PC-9 (cell line): Measurements from ENCODE around the gene MYBBP1A.

Experiments
- CTCF ChIP-seq: fragments of 200-600 bp; sonication (generic); conservative IDR thresholded peaks from 2 replicates; pipeline ENCODE4 v1.6.1; 2017; ENCODE audit warnings: mixed run types, antibody characterized with exemption, mild to moderate bottlenecking, moderate library complexity
- EZH2 ChIP-seq: fragments of 200-600 bp; sonication (generic); IDR thresholded peaks from 2 replicates; pipeline ENCODE4 v1.8.0; 2017; ENCODE audit warnings: antibody characterized with exemption, low read depth

GRCh38 chr17:4559966-4560365 lies 4.8 kb upstream of the MYBBP1A start:
- TF ChIP-seq CTCF, result no peak
- TF ChIP-seq EZH2, result no peak
